Stimulated activated naive CD8-positive, alpha-beta T cell treated with anti-CD3 and anti-CD28 coated beads, Interleukin-15, amount 100 ng/mL, for 72 hours (primary cell): ENCODE measurements around the gene COL4A6.
"Not testable (repeated sequence)": the region's sequence is repeated elsewhere in the genome, so short reads cannot be mapped to it uniquely, and the experiment has no call there.

Experiments
- ATAC-seq: fragments of 150-1000 bp; cut with Tn5 transposase; 2 replicates; pipeline ENCODE4 v1.10.0; 2021; ENCODE audit warnings: mild to moderate bottlenecking, moderate library complexity
- DNase-seq, 2 donors: peaks; one replicate each; pipeline ENCODE4 v3.0.0; 2021 to 2022
- H3K27ac Mint-ChIP-seq, 2 donors: one replicate each; pipeline ENCODE4 v1.8.0; 2022; ENCODE audit warnings: mild to moderate bottlenecking in 2 of 2, mixed read lengths in 2 of 2, moderate library complexity in 2 of 2
- H3K27me3 Mint-ChIP-seq: one replicate; pipeline ENCODE4 v1.8.0; 2022; ENCODE audit warnings: mixed read lengths
- H3K4me1 Mint-ChIP-seq: one replicate; pipeline ENCODE4 v1.8.0; 2022; ENCODE audit warnings: mild to moderate bottlenecking, mixed read lengths
- H3K4me3 Mint-ChIP-seq, 2 donors: one replicate each; pipeline ENCODE4 v1.8.0; 2022; ENCODE audit warnings: mild to moderate bottlenecking in 2 of 2, mixed read lengths in 2 of 2, moderate library complexity in 1 of 2
- H3K9me3 Mint-ChIP-seq, 2 donors: one replicate each; pipeline ENCODE4 v1.8.0; 2022; ENCODE audit warnings: mixed read lengths in 2 of 2

Gene COL4A6

DNA sequence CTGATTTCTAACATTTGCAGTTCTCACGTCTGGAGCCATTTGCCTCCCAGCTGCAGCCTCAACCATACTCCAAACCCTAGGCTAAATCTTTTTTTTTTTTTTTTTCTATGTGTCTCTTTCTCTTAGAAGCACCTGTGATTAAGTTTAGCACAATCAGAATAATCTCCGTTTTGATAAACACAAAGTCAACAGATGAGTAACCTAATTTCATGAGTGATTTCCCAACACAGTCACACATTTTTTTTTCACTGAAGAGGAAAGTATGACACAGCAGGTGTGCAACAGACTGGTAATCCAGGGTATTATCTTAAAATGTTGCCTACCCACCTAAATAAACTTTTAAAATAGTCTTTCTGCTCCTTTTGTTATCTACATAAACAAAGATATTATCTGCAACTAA is 62.6 kb downstream of the COL4A6 start:
- ATAC-seq, H3K9me3 Mint-ChIP-seq, H3K27ac Mint-ChIP-seq, H3K27me3 Mint-ChIP-seq, H3K4me3 Mint-ChIP-seq, DNase-seq, H3K4me1 Mint-ChIP-seq: not testable (repeated sequence)

GRCh38 chrX:108366644-108367406 is 71.4 kb downstream of the COL4A6 start:
- Mint-ChIP-seq H3K9me3 (peaks cover 0 to 5% of the 10 kb centered on the region in 2 donors), H3K27ac (no peak overlapping the region), H3K4me1 (no peaks in the 10 kb centered on the region), H3K4me3 (no peak overlapping the region), H3K27me3 (no peaks in the 10 kb centered on the region)
- DNase-seq, result no peak
- ATAC-seq, result no peak

GRCh38 chrX:108362026-108362425 is 76.2 kb downstream of the COL4A6 start:
- no peak overlapping the region for H3K4me3 Mint-ChIP-seq
- no peak for DNase-seq

DNA sequence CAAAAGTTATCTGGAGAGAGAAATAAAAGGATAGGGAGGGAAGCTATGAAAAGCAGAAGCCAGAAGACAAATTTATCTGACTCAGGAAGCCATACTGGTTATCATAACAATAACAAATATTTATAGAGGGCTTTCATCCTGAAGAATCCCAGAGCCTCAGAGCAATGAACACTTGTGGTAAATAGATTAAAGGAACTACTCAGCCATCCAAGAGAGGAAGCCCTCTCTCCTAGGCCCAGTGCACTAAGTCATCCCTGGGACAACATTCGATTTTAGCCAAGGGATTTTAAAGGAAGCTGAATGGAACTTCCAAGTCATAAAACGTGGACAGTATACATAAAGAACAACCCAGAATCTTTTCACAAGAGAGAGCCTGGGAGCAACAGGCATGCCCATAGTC is 76.9 kb downstream of the COL4A6 start:
- no peak overlapping the region for H3K4me3 Mint-ChIP-seq
- H3K9me3 Mint-ChIP-seq, result peaks cover 0 to 5% of the 10 kb centered on the region in 2 donors
- H3K4me1 Mint-ChIP-seq, result no peaks in the 10 kb centered on the region
- ATAC-seq, result no peak
- H3K27me3 Mint-ChIP-seq, result no peaks in the 10 kb centered on the region
- H3K27ac Mint-ChIP-seq, result no peak overlapping the region
- no peak for DNase-seq

More at GRCh38 chrX:108362026-108362425, 76.2 kb downstream of the COL4A6 start:
- Mint-ChIP-seq H3K9me3 (peaks cover 0 to 5% of the 10 kb centered on the region in 2 donors), H3K4me1 (no peaks in the 10 kb centered on the region), H3K27ac (no peak overlapping the region), H3K27me3 (no peaks in the 10 kb centered on the region)
- ATAC-seq, result no peak

- Mint-ChIP-seq H3K4me3 (no peak overlapping the region), H3K4me1 (no peaks in the 10 kb centered on the region), H3K9me3 (peaks cover 0 to 4% of the 10 kb centered on the region in 2 donors), H3K27me3 (no peaks in the 10 kb centered on the region), H3K27ac (no peak overlapping the region)
- DNase-seq (no peak), ATAC-seq (no peak)
Observed at GRCh38 chrX:108359806-108360602, 78.2 kb downstream of the COL4A6 start.

- Mint-ChIP-seq H3K4me3 (no peak overlapping the region), H3K27ac (peak overlapping the region in 1 of 2 donors; percentile 66), H3K9me3 (no peaks in the 10 kb centered on the region), H3K4me1 (no peaks in the 10 kb centered on the region), H3K27me3 (no peaks in the 10 kb centered on the region)
- no peak for ATAC-seq
- no peak for DNase-seq
Observed at GRCh38 chrX:108353452-108353851, 84.8 kb downstream of the COL4A6 start.

- no peaks in the 10 kb centered on the region for H3K27me3 Mint-ChIP-seq
- H3K4me1 Mint-ChIP-seq, result no peaks in the 10 kb centered on the region
- no peak overlapping the region for H3K27ac Mint-ChIP-seq
- no peak for ATAC-seq
- no peak for DNase-seq
- H3K9me3 Mint-ChIP-seq, result no peaks in the 10 kb centered on the region
- no peak overlapping the region for H3K4me3 Mint-ChIP-seq
Observed at GRCh38 chrX:108349210-108349609, 89.0 kb downstream of the COL4A6 start.

- H3K27ac Mint-ChIP-seq, result no peak overlapping the region
- H3K4me1 Mint-ChIP-seq, result no peaks in the 10 kb centered on the region
- no peak for ATAC-seq
- no peak overlapping the region for H3K4me3 Mint-ChIP-seq
- no peak for DNase-seq
- no peaks in the 10 kb centered on the region for H3K27me3 Mint-ChIP-seq
- no peaks in the 10 kb centered on the region for H3K9me3 Mint-ChIP-seq
Observed at GRCh38 chrX:108348525-108348924, 89.7 kb downstream of the COL4A6 start.

GRCh38 chrX:108347800-108348199 is 90.4 kb downstream of the COL4A6 start:
- DNase-seq (no peak), ATAC-seq (no peak)
- Mint-ChIP-seq H3K9me3 (no peaks in the 10 kb centered on the region), H3K27me3 (no peaks in the 10 kb centered on the region), H3K4me1 (no peaks in the 10 kb centered on the region), H3K4me3 (no peak overlapping the region), H3K27ac (no peak overlapping the region)

DNA sequence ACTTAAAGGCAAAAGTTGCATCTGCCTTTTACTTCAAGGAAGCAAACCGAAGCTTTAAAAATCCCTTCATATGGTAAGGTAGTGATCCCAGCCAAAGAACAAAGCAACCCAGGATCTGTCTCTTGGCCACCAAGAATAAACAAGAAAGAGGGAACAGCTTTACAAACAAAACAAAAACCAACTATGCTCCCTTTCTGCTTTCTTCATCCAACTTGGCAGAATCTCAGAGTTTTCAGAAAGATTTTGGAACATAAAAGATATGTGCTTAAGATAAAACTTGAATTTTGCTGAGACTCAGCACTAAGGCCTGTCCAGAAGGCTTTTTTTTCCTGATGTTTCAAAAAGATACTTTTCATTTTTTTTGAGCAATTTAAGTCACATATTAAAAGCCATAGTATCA is 94.0 kb downstream of the COL4A6 start:
- Mint-ChIP-seq H3K27ac (no peak overlapping the region), H3K4me3 (no peak overlapping the region), H3K27me3 (peaks cover 8% of the 10 kb centered on the region), H3K4me1 (no peaks in the 10 kb centered on the region), H3K9me3 (no peaks in the 10 kb centered on the region)
- ATAC-seq, result no peak
- no peak for DNase-seq

DNA sequence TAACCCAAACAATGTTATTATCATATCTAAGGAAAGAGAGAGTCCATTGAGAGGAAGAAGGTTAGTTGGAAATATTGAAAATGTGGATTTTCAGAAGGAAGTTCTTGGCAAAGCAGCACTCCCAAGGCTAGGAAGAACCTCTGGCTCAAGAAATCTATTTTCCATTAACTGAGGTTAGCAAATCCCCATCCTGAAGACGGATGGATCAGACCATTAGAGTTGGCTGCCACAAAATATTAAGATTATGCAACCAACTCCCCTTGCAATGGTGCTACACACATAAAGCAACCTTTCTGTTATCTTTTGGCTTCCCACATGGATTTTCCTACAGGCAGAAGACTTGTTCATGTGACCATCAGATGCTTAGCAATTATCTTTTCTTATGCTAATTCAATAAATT is 96.3 kb downstream of the COL4A6 start:
- peaks cover 9% of the 10 kb centered on the region for H3K27me3 Mint-ChIP-seq
- H3K27ac Mint-ChIP-seq, result no peak overlapping the region
- ATAC-seq (no peak), DNase-seq (no peak)
- H3K9me3 Mint-ChIP-seq, result no peaks in the 10 kb centered on the region
- no peaks in the 10 kb centered on the region for H3K4me1 Mint-ChIP-seq
- no peak overlapping the region for H3K4me3 Mint-ChIP-seq

DNA sequence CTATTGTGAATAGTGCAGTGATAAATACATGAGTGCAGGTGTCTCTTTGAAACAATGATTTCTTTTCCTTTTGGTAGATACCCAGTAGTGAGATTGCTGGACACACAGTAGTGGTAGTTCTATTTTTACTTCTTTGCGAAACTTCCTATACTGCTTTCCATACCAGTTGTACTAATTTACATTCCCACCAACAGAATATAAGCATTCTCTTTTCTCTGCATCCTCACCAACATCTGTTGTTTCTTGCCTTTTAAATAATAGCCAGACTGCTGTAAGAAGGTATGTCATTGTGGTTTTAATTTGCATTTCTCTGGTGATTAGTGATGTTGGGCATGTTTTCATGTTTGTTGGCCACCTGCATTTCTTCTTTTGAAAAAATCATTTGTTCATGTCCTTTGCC is 105.9 kb downstream of the COL4A6 start:
- H3K4me1 Mint-ChIP-seq, result no peaks in the 10 kb centered on the region
- H3K4me3 Mint-ChIP-seq, result no peak overlapping the region
- no peak for DNase-seq
- no peak for ATAC-seq
- no peak overlapping the region for H3K27ac Mint-ChIP-seq
- H3K27me3 Mint-ChIP-seq, result no peaks in the 10 kb centered on the region
- H3K9me3 Mint-ChIP-seq, result no peaks in the 10 kb centered on the region

DNA sequence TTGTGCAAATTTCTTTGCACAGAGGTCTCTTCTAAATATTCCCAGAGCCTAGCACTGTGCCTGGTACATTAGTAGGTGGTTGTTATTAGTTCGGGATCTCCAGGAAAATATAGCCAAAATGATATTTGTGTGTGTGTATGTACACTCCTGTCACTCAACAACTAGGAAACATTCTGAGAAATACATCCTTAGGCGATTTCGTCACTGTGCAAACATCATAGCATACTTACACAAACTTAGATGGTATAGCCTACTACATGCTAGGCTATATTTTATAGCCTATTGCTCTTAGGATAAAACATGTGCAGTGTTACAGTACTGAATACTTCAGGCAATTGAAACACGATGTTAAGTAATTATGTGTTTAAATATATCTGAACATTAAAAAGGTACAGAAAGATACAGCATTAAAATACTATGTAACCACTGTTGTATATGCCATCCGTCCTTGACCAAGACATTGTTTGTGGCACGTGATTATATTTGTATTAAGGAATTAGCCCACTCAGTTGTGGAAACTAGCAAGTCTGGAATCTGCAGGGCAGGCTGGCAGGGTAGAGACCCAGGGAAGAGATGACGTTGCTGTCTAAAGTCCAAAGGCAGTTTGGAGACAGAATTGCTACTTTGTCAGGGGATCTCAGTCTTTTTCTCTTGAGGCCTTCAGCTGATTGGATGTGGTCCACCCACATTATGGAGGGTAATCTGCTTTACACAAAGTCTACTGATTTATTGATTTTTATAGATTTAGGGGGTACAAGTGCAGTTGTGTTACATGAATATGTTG is 106.9 kb downstream of the COL4A6 start:
- H3K27me3 Mint-ChIP-seq, result no peaks in the 10 kb centered on the region
- no peaks in the 10 kb centered on the region for H3K4me1 Mint-ChIP-seq
- ATAC-seq (no peak), DNase-seq (no peak)
- H3K9me3 Mint-ChIP-seq, result no peaks in the 10 kb centered on the region
- no peak overlapping the region for H3K4me3 Mint-ChIP-seq
- H3K27ac Mint-ChIP-seq, result no peak overlapping the region

DNA sequence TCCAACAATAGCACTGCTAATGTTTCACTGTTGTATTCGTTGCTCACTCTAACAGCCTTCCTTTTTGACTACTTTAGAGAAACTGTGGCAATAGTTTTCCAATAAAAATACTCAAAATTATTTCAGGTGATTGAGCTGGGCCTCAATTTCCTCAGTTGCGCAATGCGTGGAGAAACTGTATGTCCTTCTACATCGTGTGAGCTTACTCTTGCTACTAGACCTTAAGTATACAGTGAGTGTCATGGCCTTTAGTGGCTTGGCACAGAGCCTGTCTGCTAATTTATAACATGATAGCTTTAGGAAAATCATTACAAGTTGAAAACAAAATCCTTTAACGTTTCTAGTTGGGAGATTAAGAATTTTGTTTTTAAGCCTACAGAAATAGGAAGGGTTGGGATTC is 114.5 kb downstream of the COL4A6 start:
- Mint-ChIP-seq H3K27me3 (no peaks in the 10 kb centered on the region), H3K27ac (no peak overlapping the region), H3K4me3 (no peak overlapping the region), H3K4me1 (no peaks in the 10 kb centered on the region), H3K9me3 (no peaks in the 10 kb centered on the region)
- ATAC-seq (no peak), DNase-seq (no peak)

- ATAC-seq (no peak), DNase-seq (no peak)
- no peak overlapping the region for H3K4me3 Mint-ChIP-seq
- H3K27ac Mint-ChIP-seq, result no peak overlapping the region
- no peaks in the 10 kb centered on the region for H3K4me1 Mint-ChIP-seq
- H3K27me3 Mint-ChIP-seq, result peaks cover under 1% of the 10 kb centered on the region
- no peaks in the 10 kb centered on the region for H3K9me3 Mint-ChIP-seq
Observed at GRCh38 chrX:108322234-108322633, 116.0 kb downstream of the COL4A6 start.

GRCh38 chrX:108316456-108316855 is 121.8 kb downstream of the COL4A6 start:
- ATAC-seq, result no peak
- no peaks in the 10 kb centered on the region for H3K4me1 Mint-ChIP-seq
- H3K9me3 Mint-ChIP-seq, result no peaks in the 10 kb centered on the region
- H3K27ac Mint-ChIP-seq, result no peak overlapping the region
- DNase-seq, result no peak
- H3K4me3 Mint-ChIP-seq, result no peak overlapping the region
- H3K27me3 Mint-ChIP-seq, result peaks cover 11% of the 10 kb centered on the region
